NT2/D1 (cell line): ENCODE results near the gene SIM1.

Experiments used
- SUZ12 ChIP-seq: IDR thresholded peaks from 2 replicates; pipeline ENCODE4 v1.6.1; 2011; ENCODE audit not compliant: insufficient read length, insufficient read depth; ENCODE audit errors: extremely low read depth
- YY1 ChIP-seq: IDR thresholded peaks from 2 replicates; pipeline ENCODE4 v1.6.1; 2011; ENCODE audit not compliant: insufficient read length, insufficient read depth
- ZNF274 ChIP-seq: IDR thresholded peaks from 2 replicates; pipeline ENCODE4 v1.6.1; 2011; ENCODE audit warnings: mild to moderate bottlenecking, low read depth, low read length

GRCh38 chr6:100463630-100464161 lies 1.0 kb downstream of the SIM1 start:
- TF ChIP-seq ZNF274, result no peak
- no peak for TF ChIP-seq YY1
- peak; percentile 61 for TF ChIP-seq SUZ12
